ENCODE measurements around the gene PBX1.

Gene PBX1

GRCh38 chr1:164880199-164880598 is 321.2 kb downstream of the PBX1 start:
- no peak for DNase-seq

DNA sequence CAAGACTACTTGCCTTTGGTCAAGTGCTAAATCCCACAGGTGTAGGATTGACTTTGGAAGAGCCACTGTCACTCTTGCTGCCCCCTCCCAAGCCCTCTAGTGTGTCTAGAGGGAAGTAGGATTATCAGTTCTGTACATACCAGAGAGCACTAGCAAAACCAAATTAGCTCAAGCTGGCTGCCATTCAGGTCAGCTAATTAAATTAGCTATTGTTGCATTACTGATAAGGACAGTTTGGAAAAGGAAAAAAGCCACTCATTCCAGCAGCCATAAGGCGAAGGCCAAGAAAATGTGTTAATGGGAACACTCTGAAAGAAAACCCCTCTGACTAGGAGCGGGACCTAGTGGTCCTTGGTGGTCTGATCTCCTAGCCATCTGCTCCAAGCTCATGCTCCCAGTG is 321.7 kb downstream of the PBX1 start:
- DNase-seq, result no peak

GRCh38 chr1:164885311-164885710 is 326.3 kb downstream of the PBX1 start:
- DNase-seq, result no peak

GRCh38 chr1:164886101-164886500 is 327.1 kb downstream of the PBX1 start:
- no peak for DNase-seq

DNA sequence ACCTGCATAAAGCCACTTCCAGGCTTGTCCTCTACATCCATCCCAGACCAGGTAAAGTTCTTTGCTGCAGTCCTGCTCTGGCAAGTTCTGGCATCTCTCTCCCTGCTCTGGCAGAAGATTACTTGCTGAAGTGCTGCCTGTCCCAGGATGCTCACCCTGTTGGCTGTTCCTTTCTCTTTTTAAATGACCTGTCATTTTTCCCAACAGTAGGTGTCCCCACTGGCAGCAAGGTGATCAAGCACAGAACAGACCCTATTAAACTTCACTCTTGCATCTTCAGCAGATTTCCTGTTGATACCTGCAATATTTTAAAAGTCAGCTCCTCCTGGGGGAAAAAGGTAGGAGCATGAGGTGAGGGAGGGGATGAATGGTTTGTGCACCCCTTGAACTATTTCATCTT is 332.6 kb downstream of the PBX1 start:
- DNase-seq, result no peak

GRCh38 chr1:164895026-164895912 is 336.3 kb downstream of the PBX1 start:
- no peak for DNase-seq

DNA sequence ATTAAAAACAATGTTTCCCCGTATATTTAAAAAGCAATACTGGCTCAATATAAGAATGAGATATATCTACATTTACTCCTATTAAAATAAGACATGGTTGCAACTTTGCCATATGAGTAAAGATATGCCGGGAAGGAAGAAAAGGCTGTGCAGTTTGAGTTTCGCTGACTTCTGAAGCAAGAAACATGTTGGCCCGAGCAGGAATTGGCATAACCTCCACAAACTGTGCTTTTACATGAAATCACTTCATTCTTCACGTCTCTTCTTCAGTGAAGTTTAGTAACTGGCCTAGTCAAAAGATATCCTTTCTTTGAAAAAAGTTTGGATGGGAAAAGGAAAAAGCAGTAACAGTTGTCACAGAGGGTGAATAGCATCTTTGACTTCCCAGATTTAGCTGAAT is 342.0 kb downstream of the PBX1 start:
- DNase-seq, result no peak
